Measurements from ENCODE around the gene GBGT1.

Gene GBGT1

DNA sequence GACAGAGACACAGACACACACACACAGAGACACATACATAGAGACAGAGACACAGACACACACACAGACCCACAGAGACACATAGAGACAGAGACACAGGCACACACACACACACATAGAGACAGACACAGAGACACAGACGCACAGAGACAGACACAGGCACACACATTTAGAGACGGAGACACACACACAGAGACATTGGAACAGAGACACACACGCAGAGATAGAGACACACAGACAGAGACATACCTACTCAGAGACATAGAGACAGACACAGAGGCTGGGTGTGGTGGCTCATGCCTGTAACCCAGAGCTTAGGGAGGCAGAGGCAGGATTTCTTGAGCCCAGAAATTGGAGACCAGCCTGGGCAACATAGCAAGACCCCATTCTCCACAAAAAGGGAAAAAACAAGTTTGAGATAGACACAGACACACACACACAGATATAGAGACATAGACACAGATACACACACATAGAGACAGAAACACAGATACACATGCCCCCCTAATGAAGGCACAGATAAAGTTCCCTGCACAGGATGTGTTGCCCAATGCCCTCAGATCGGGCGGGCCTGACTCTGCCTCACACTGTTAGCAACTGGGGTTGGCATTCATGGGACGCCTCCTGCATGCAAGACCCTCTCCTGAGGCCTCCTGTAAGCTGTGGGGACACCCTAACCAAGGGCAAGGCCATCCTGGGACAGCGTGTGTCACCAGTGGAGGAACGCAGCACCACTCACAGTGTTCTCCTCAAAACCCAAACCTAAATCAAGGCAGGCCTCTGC lies 39.4 kb downstream of the GBGT1 start:
- DNase-seq: no peak

GRCh38 chr9:133122935-133123611 lies 40.6 kb downstream of the GBGT1 start:
- DNase-seq: no peak

DNA sequence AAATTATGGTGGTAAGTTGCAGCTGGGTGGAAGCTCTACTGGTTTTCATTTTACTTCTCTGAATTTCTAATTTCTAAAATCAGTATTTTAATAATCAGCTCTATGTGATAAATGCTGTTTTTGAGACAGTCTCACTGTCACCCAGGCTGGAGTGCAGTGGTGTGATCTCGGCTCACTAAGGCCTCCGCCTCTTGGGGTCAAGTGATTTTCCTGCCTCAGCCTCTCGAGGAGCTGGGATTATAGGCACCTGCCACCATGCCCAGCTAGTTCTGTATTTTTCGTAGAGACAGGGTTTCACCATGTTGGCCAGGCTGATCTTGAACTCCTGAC lies 41.1 kb downstream of the GBGT1 start:
- DNase-seq: no peak

- DNase-seq: no peak
Measured at GRCh38 chr9:133121915-133122550, 41.7 kb downstream of the GBGT1 start.

- DNase-seq: peak; percentile 43
Measured at GRCh38 chr9:133121198-133121914, 42.4 kb downstream of the GBGT1 start, which contains the start of gene RALGDS. Gene RALGDS, minus strand, starts transcription at chr9:133121240. Its CDS starts 86 bp downstream, at chr9:133121154.

DNA sequence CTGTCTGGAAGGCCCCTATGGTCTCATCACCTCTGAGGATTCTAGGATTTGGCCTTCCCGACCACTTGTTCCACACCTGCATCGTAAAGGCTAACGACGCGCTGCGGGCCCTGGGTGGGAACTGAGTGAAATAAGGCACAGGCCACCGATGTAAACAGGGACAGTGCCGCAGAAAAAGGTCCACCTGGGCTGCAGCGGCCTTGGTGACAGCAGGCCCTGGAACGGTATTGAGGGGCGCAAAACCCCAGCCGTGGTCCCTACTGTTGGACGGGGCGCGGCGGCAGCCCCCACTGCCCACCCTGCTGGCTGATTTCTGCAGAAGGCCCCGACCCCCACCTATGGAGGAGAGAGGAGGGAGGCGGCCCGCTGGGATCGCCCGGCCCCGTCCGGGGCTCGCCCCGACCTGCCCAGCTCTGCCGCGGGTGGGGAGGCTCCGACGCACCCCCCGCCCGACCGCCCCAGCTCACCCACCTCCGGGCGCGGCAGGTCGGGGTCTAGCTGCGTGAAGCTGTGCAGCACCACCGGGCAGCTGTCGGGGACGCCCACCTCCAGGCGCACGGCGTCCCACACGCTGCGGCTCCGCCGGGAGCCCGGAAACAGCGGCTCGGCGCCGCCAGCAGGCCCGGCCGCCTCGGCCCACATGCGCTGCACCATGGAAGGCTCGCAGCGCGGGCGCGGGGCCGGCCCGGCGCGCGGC lies 43.1 kb downstream of the GBGT1 start:
- DNase-seq: no peak

DNA sequence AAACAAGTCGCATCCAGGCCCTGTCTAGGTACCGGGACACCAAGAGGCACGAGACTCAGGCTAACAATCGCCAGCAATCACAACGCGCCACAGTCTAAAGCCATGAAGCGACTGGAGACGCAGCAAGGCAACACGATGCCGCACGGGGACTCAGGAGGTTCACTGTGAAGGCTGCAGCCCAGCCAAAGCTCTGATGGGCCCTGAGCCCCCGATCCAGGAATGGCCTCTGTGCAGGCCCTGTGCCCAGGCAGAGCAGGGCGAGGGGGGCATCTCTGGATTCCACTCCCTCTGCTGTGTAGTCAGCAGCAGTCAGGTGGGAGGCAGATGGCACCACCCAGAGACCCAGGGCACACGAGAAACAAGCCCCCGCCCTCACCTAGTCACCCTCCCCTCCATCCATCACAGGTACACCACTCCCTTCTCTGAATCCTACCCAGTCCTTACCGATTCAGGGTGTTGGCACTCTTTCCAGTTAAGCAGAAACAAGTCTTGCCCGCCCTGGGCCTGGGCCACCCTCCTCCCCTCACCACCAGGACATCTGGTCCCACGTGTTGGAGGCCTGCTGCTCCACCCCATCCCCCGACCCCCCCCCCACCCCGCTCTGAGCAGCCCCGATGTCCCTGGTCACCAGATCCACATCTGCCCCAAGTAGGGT lies 43.7 kb downstream of the GBGT1 start:
- peak; percentile 67 for DNase-seq

DNA sequence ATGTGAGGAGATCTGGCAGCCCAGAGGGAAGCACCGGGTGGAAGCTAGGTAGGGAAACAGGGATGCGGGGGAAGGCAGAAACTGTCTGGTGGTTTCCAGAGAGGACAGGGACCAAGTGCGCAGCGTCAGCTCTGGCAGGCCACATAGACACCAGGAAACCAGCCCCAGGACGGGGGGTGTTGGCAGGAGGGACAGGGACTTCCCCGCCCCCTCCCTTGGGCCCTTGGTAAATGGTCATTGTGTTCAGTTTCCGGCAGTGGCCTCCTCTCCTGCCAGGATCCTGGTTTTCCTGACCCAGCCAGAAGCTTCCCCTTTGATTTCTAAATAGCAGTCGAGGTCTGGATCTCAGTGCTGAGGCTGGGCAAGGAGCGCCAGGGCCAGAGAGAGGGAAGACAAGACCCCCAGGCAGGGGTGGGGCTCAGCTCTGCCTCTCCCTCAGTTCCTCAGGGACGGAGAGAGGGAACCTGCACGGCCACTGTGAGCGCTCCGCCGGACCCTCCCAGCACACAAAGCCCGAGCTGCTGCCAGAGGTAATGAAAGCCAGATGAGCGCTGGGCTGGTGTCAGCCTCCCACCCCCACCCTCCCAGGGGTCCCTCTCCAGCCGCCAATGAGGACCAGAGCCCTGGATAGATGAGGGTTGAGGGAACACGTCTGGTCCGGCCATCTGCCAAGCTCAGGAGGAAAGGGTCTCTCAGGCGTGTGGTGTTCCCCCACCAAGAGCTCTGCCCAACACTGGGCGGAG lies 44.4 kb downstream of the GBGT1 start:
- peak; percentile 67 for DNase-seq

GRCh38 chr9:133118568-133118967 lies 45.1 kb downstream of the GBGT1 start:
- DNase-seq: no peak

- no peak for DNase-seq
Measured at GRCh38 chr9:133118179-133118520, 45.6 kb downstream of the GBGT1 start.

DNA sequence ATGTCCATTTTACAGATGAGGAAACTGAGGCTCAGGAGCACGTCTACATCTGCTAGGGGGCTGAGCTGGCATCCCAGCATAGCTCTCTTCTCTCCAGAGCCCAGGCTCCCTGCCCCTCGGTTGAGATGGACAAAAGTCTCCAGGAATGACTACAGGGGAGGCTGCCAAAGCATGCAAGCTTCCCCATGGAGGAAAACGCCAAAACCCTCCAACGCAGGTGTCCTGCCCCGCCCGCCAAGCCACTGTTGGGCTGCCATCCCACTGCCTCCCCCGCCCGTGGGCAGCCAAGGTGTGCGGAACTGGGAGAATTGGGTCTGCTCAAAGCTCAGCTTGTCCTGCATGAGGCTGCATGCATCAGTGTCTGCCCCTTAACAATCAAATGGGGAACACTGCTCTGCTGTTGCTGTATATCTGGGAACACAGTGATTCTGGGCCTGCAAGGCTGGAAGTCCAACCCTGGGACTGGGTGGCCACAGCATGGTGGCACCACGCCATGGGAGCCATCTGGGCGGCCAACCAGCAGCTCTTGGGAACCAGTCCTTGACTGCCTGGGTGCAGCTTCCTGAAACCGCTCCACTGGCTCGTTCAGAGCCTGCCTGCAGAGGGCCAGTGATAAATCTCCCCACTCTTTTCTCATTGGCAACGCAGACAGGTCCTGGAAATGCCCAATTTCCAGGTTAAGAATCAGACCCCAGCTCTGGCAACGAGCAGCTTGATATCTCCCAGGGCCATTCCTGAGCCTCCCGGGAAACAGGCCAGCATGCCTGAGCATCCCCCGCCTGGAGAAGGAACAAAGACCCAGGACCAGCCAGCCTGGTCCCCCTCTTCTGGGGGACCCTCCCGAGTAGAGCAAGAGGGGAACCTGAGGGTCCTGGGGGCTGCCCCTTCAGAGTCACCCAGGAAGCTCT lies 46.2 kb downstream of the GBGT1 start:
- no peak for DNase-seq

- DNase-seq: no peak
Measured at GRCh38 chr9:133116346-133117231, 47.1 kb downstream of the GBGT1 start.

- DNase-seq: no peak
Measured at GRCh38 chr9:133115604-133116345, 47.9 kb downstream of the GBGT1 start.

- DNase-seq: no peak
Measured at GRCh38 chr9:133114886-133115603, 48.7 kb downstream of the GBGT1 start.

GRCh38 chr9:133113949-133114885 lies 49.5 kb downstream of the GBGT1 start:
- DNase-seq: peak; percentile 54

DNA sequence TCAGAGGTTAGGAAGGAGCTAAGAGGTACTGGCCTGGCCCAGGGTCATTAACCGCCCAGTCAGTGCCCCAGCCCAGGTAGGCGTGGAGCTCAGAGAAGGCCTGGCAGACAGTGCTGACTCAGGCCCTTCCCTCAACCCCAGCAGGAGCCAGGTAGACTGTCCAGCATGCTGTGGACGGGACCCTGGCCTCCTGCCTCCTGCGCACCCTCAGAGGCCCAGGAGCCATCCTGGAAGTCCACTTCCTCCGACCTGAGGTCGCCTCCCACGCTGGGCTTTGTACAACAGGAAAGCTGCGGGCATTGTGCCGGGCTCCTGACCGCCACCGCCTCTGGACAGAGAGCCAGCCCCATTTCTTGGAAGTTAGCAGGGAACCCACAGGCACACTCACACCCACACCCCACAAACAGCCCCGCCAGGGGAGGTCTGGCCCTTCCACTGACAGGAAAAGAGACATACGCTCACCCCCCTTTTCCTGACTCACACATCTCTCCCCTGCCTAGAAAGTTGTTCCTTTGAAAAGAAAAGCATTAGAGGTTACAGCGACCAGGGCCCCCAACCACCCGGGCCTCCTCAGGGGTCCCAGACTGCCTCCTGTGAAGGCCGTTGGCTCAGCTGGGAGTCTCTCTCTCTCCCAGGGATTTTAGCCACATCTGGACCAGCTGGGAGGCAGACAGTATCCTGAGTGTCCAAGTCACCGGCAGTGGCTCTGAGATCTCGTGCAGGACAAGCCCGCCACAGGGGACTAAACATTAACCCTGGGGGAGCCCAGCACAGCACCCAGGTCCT lies 50.4 kb downstream of the GBGT1 start:
- no peak for DNase-seq
